B cell (primary cell): ENCODE measurements around the gene C12orf54. TPM values are rescaled to one million over a fixed set of nuclear protein-coding genes. Genes with fewer than 3 reads are reported as not detected.

ENCODE experiments used
- ATAC-seq: fragments of 200-7000 bp; cut with Tn5 transposase; one replicate; pipeline ENCODE4 v1.10.0; 2021; ENCODE audit warnings: low read depth, mild to moderate bottlenecking, moderate number of reproducible peaks, moderate library complexity
- CTCF ChIA-PET: fragments of 350-600 bp; sonication (Branson Sonifier 250); formaldehyde crosslinking; loops from one replicate; lab custom pipeline; 2021; ENCODE audit warnings: antibody characterized with exemption, inconsistent platforms; lab: Charles Lee
- POLR2A ChIA-PET: fragments of 350-600 bp; sonication (Branson Sonifier 250); formaldehyde crosslinking; loops from one replicate; lab custom pipeline; 2021; ENCODE audit warnings: antibody characterized with exemption; lab: Charles Lee
- DNase-seq: peaks from one replicate; pipeline ENCODE4 v3.0.0; 2013
- H2AFZ ChIP-seq: 2 replicates; pipeline ENCODE4 v1.6.1; 2012; ENCODE audit warnings: mild to moderate bottlenecking, low read depth, low read length; ENCODE audit not compliant: insufficient read depth, poor library complexity, severe bottlenecking
- H3K27ac ChIP-seq, 2 donors: 1 replicate in 1 of 2; 2 replicates in 1 of 2; pipeline ENCODE4 v1.5.1; 2012 to 2013; ENCODE audit warnings: low read length in 2 of 2, mild to moderate bottlenecking in 2 of 2, moderate library complexity in 1 of 2
- H3K27me3 ChIP-seq, 4 experiments: fragments of 200-600 bp in 1 of 4; sonication (generic) in 1 of 4; replicated peaks in 1 of 4; 1 replicate in 2 of 4; 2 replicates in 2 of 4; pipeline versions ENCODE4 v1.6.1 to v1.7.0; 2013 to 2016; ENCODE audit warnings: low read length in 3 of 4, mild to moderate bottlenecking in 2 of 4, mixed read lengths in 1 of 4, moderate library complexity in 1 of 4; ENCODE audit not compliant: insufficient read depth in 4 of 4, control insufficient read depth in 3 of 4; ENCODE audit errors: control extremely low read depth in 1 of 4
- H3K36me3 ChIP-seq, 2 experiments: replicated peaks in 1 of 2; 1 replicate in 1 of 2; 2 replicates in 1 of 2; pipeline versions ENCODE4 v1.6.1 to v1.7.1; 2013; ENCODE audit warnings: low read length in 1 of 2; ENCODE audit not compliant: insufficient read depth in 2 of 2, control insufficient read depth in 1 of 2; ENCODE audit errors: control extremely low read depth in 1 of 2, extremely low read depth in 1 of 2
- H3K4me1 ChIP-seq, 2 donors: fragments of 200-600 bp in 1 of 2; sonication (generic) in 1 of 2; 1 replicate in 1 of 2; 2 replicates in 1 of 2; pipeline versions ENCODE4 v1.5.1 to v1.6.1; 2013 to 2017; ENCODE audit warnings: low read length in 2 of 2; ENCODE audit not compliant: control insufficient read depth in 2 of 2, insufficient read depth in 2 of 2
- H3K4me2 ChIP-seq: replicated peaks from 2 replicates; pipeline ENCODE3; 2012; ENCODE audit warnings: mild to moderate bottlenecking, low read depth, low read length; ENCODE audit not compliant: poor library complexity, severe bottlenecking
- H3K4me3 ChIP-seq, 5 experiments: fragments of 200-600 bp in 1 of 5; sonication (generic) in 1 of 5; 1 replicate in 3 of 5; 2 replicates in 2 of 5; pipeline versions ENCODE4 v1.5.1 to v1.7.0; 2011 to 2016; ENCODE audit warnings: low read length in 4 of 5, mild to moderate bottlenecking in 4 of 5, low read depth in 2 of 5, control low read depth in 1 of 5, moderate library complexity in 1 of 5; ENCODE audit not compliant: insufficient read depth in 1 of 5; ENCODE audit errors: control extremely low read depth in 1 of 5, extremely low read depth in 1 of 5
- H3K79me2 ChIP-seq: fragments of 200-600 bp; sonication (generic); one replicate; pipeline ENCODE4 v1.6.0; 2016; ENCODE audit warnings: low read length; ENCODE audit not compliant: control insufficient read depth, insufficient read depth
- H3K9ac ChIP-seq: fragments of 200-600 bp; sonication (generic); 2 replicates; pipeline ENCODE4 v1.6.1; 2017; ENCODE audit warnings: mild to moderate bottlenecking, low read length, moderate library complexity
- H3K9me3 ChIP-seq, 3 donors: one replicate each; pipeline versions ENCODE4 v1.6.1 to v1.7.1; 2013; ENCODE audit warnings: low read length in 2 of 3; ENCODE audit not compliant: control insufficient read depth in 2 of 3, insufficient read depth in 1 of 3; ENCODE audit errors: control extremely low read depth in 1 of 3
- H4K20me1 ChIP-seq: 2 replicates; pipeline ENCODE4 v1.6.0; 2012; ENCODE audit warnings: mild to moderate bottlenecking, low read length; ENCODE audit not compliant: insufficient read depth, control insufficient read depth, poor library complexity, severe bottlenecking
- H3K27ac Mint-ChIP-seq: one replicate; pipeline ENCODE4 v1.8.0; 2021; ENCODE audit warnings: mixed read lengths
- H3K27me3 Mint-ChIP-seq: one replicate; pipeline ENCODE4 v1.8.0; 2021; ENCODE audit warnings: mixed read lengths
- H3K4me1 Mint-ChIP-seq: one replicate; pipeline ENCODE4 v1.8.0; 2021; ENCODE audit warnings: mixed read lengths
- H3K4me3 Mint-ChIP-seq: one replicate; pipeline ENCODE4 v1.8.0; 2021; ENCODE audit warnings: mixed read lengths
- H3K9me3 Mint-ChIP-seq: one replicate; pipeline ENCODE4 v1.8.0; 2022; ENCODE audit warnings: mixed read lengths; ENCODE audit not compliant: insufficient read depth
- CTCF ChIP-seq: fragments of 200-600 bp; IDR thresholded peaks from one replicate; pipeline ENCODE4 v1.8.0; 2022; ENCODE audit warnings: antibody characterized with exemption, mild to moderate bottlenecking
- EZH2 ChIP-seq: IDR thresholded peaks from 2 replicates; pipeline ENCODE4 v1.6.1; 2012; ENCODE audit warnings: borderline replicate concordance, low read depth, mild to moderate bottlenecking, moderate library complexity, low read length; ENCODE audit not compliant: insufficient read depth, poor library complexity, severe bottlenecking
- WGBS: methylation state at CpG from one replicate; pipeline ENCODE4 v1.1.5; 2013; ENCODE audit warnings: missing lambda C conversion rate; ENCODE audit not compliant: insufficient coverage; 5-methylcytosine and 5-hydroxymethylcytosine counted together
- intact Hi-C: fragments of 100-400 bp; cut with micrococcal nuclease; formaldehyde crosslinking; loops from one replicate; pipeline ENCODE4 v1.10.0; 2022
- polyA plus RNA-seq: library from polyadenylated mRNA; depleted of rRNA; stranded (reverse); fragments of >200 nt; gene quantifications from 2 replicates; pipeline ENCODE4 v1.2.3, GENCODE V29; 2012
- total RNA-seq, 2 donors: library from RNA; stranded (reverse); fragments of 120-200 nt in 1 of 2; gene quantifications; 1 replicate in 1 of 2; 2 replicates in 1 of 2; pipeline versions ENCODE4 v1.2.3 to v1.2.4, GENCODE V29; 2013 to 2022

C12orf54 gene
- total and polyA plus RNA-seq, 2 donors (not counting 1 experiment from before 2014, with no cell fraction given): not detected

- peaks cover 10% of the 10 kb centered on the region for H3K27me3 Mint-ChIP-seq
These were observed 41.2 kb upstream of the C12orf54 start for GRCh38 chr12:48441069-48441468.

More at GRCh38 chr12:48441069-48441468, 41.2 kb upstream of the C12orf54 start:
- Mint-ChIP-seq H3K4me3 (no peak overlapping the region), H3K4me1 (no peaks in the 10 kb centered on the region), H3K9me3 (no peaks in the 10 kb centered on the region), H3K27ac (no peak overlapping the region)
- Histone ChIP-seq H3K4me3 (no peak overlapping the region), H3K27me3 (peaks cover 0 to 7% (median 0%) of the 10 kb centered on the region in 4 experiments), H3K9ac (no peak overlapping the region), H3K27ac (no peak overlapping the region), H3K4me1 (no peaks in the 10 kb centered on the region), H3K4me2 (no peak overlapping the region), H4K20me1 (no peaks in the 10 kb centered on the region), H3K9me3 (no peaks in the 10 kb centered on the region), H2AFZ (no peak overlapping the region), H3K36me3 (no peaks in the 10 kb centered on the region), H3K79me2 (no peaks in the 10 kb centered on the region)
- POLR2A ChIA-PET: no interaction called here
- ATAC-seq (no peak), DNase-seq (no peak)
- intact Hi-C loops: no loop called here
- 100% methylated on average over 2 of the region's 7 CpGs for WGBS
- CTCF ChIA-PET: no interaction called here
- TF ChIP-seq EZH2 (no peak), CTCF (no peak)
